SK-N-SH (cell line): Measurements from ENCODE around the gene OCA2. TPM values are rescaled to one million over a fixed set of nuclear protein-coding genes. Genes with fewer than 3 reads are reported as not detected.

Source experiments
- CTCF ChIA-PET: fragments of 300-600, 350-600 bp; formaldehyde crosslinking; extraction: SDS; loops from one replicate; lab custom pipeline; 2021; lab: Yijun Ruan, JAX
- POLR2A ChIA-PET: fragments of 350-600 bp; sonication (Branson Sonifier 250); formaldehyde crosslinking; extraction: SDS; loops from one replicate; lab custom pipeline; 2020; ENCODE audit warnings: antibody characterized with exemption, inconsistent platforms; lab: Yijun Ruan, JAX
- DNase-seq: peaks from one replicate; pipeline ENCODE4 v3.0.0; 2012
- H2AFZ ChIP-seq: fragments of 200-600 bp; sonication (generic); 2 replicates; pipeline ENCODE4 v1.8.1; 2016; ENCODE audit warnings: antibody characterized with exemption, mild to moderate bottlenecking, low read depth
- H3F3A ChIP-seq: fragments of 200-600 bp; sonication (generic); replicated peaks from 2 replicates; pipeline ENCODE3; 2016; ENCODE audit warnings: antibody characterized with exemption, mild to moderate bottlenecking; ENCODE audit not compliant: insufficient read depth
- H3K27ac ChIP-seq, 2 experiments: fragments of 200-500 bp in 1 of 2; fragments of 200-600 bp in 1 of 2; sonication (Bioruptor generic) in 1 of 2; sonication (generic), shearing (Covaris generic) in 1 of 2; 2 replicates each; pipeline versions ENCODE4 v1.5.1 to v1.6.1; 2014 to 2016; ENCODE audit warnings: low read depth in 2 of 2, inconsistent platforms in 1 of 2, low read length in 1 of 2, mild to moderate bottlenecking in 1 of 2, mixed read lengths in 1 of 2
- H3K27me3 ChIP-seq: fragments of 200-600 bp; sonication (generic), shearing (Covaris generic); 2 replicates; pipeline ENCODE4 v1.6.1; 2016; ENCODE audit warnings: mixed run types; ENCODE audit not compliant: insufficient read depth
- H3K36me3 ChIP-seq, 2 experiments: fragments of 200-500 bp in 1 of 2; fragments of 200-600 bp in 1 of 2; sonication (Bioruptor generic) in 1 of 2; sonication (generic) in 1 of 2; replicated peaks in 1 of 2; 2 replicates each; pipeline versions ENCODE3 to v1.5.1; 2014 to 2016; ENCODE audit warnings: low read length in 1 of 2, mild to moderate bottlenecking in 1 of 2; ENCODE audit not compliant: insufficient read depth in 2 of 2, control insufficient read depth in 1 of 2
- H3K4me1 ChIP-seq, 2 experiments: fragments of 200-500 bp in 1 of 2; fragments of 200-600 bp in 1 of 2; sonication (Bioruptor generic) in 1 of 2; sonication (generic), shearing (Covaris generic) in 1 of 2; 2 replicates each; pipeline versions ENCODE4 v1.5.1 to v1.6.1; 2014 to 2016; ENCODE audit warnings: low read depth in 1 of 2, low read length in 1 of 2, mixed run types in 1 of 2; ENCODE audit not compliant: insufficient read depth in 2 of 2, control insufficient read depth in 1 of 2
- H3K4me2 ChIP-seq: fragments of 200-600 bp; sonication (generic), shearing (Covaris generic); 2 replicates; pipeline ENCODE4 v1.6.1; 2017; ENCODE audit warnings: mixed run types
- H3K4me3 ChIP-seq, 2 experiments: fragments of 200-500 bp in 1 of 2; fragments of 200-600 bp in 1 of 2; sonication (Bioruptor generic) in 1 of 2; sonication (generic), shearing (Covaris generic) in 1 of 2; 2 replicates each; pipeline versions ENCODE4 v1.5.1 to v1.8.1; 2014 to 2016; ENCODE audit warnings: low read depth in 2 of 2, inconsistent platforms in 1 of 2, low read length in 1 of 2, mild to moderate bottlenecking in 1 of 2, mixed read lengths in 1 of 2, moderate library complexity in 1 of 2
- H3K79me2 ChIP-seq: fragments of 200-600 bp; sonication (generic); 2 replicates; pipeline ENCODE4 v1.8.1; 2017; ENCODE audit warnings: mild to moderate bottlenecking; ENCODE audit not compliant: insufficient read depth
- H3K9ac ChIP-seq: fragments of 200-600 bp; sonication (generic); 2 replicates; pipeline ENCODE4 v1.6.1; 2017; ENCODE audit warnings: mixed run types
- H3K9me2 ChIP-seq: fragments of 200-600 bp; sonication (generic); 2 replicates; pipeline ENCODE4 v1.6.1; 2017; ENCODE audit warnings: mixed run types
- H3K9me3 ChIP-seq: fragments of 200-600 bp; sonication (generic); 2 replicates; pipeline ENCODE4 v1.6.1; 2017; ENCODE audit warnings: mixed run types, mild to moderate bottlenecking, moderate library complexity
- H4K20me1 ChIP-seq: fragments of 200-600 bp; sonication (generic); 2 replicates; pipeline ENCODE4 v1.6.1; 2017; ENCODE audit warnings: mild to moderate bottlenecking, mixed run types; ENCODE audit not compliant: insufficient read depth
- CHD2 ChIP-seq: fragments of 150-350 bp; IDR thresholded peaks from 2 replicates; pipeline ENCODE4 v1.6.1; 2018; ENCODE audit warnings: low read length; ENCODE audit not compliant: partially characterized antibody
- EZH2phosphoT487 ChIP-seq: fragments of 200-600 bp; sonication (generic); IDR thresholded peaks from 2 replicates; pipeline ENCODE4 v1.6.1; 2017; ENCODE audit warnings: low read depth, mixed run types, mild to moderate bottlenecking, antibody characterized with exemption, moderate library complexity, borderline replicate concordance
- JUND ChIP-seq: IDR thresholded peaks from 2 replicates; pipeline ENCODE4 v1.4.0; 2012
- MEF2A ChIP-seq: IDR thresholded peaks from 2 replicates; pipeline ENCODE4 v1.4.0; 2012; ENCODE audit warnings: low read depth, borderline replicate concordance
- MXI1 ChIP-seq: IDR thresholded peaks from 2 replicates; pipeline ENCODE4 v1.6.1; 2012; ENCODE audit warnings: mild to moderate bottlenecking, low read depth, low read length, improper control_type of control experiment
- NFIC ChIP-seq: IDR thresholded peaks from 2 replicates; pipeline ENCODE4 v1.4.0; 2012; ENCODE audit warnings: borderline replicate concordance
- NRF1 ChIP-seq: IDR thresholded peaks from 2 replicates; pipeline ENCODE4 v1.6.1; 2012; ENCODE audit warnings: low read depth, mild to moderate bottlenecking, low read length
- POLR2AphosphoS5 ChIP-seq: IDR thresholded peaks from 2 replicates; pipeline ENCODE4 v1.6.1; 2012; ENCODE audit warnings: low read depth, low read length
- YY1 ChIP-seq: IDR thresholded peaks from 2 replicates; pipeline ENCODE4 v1.4.0; 2012; ENCODE audit warnings: low read depth, mild to moderate bottlenecking
- WGBS: methylation state at CpG from one replicate; pipeline ENCODE4 v1.1.6; 2017; ENCODE audit warnings: low lambda C conversion rate; 5-methylcytosine and 5-hydroxymethylcytosine counted together
- polyA plus RNA-seq, 3 experiments: library from polyadenylated mRNA; depleted of rRNA; stranded (reverse); fragments of >200 nt; gene quantifications; 2 replicates each; pipeline ENCODE4 v1.2.3, GENCODE V29; 2012
- TF ChIP-seq, protein P1 (sequence below): fragments of 150-350 bp; IDR thresholded peaks from 2 replicates; pipeline ENCODE4 v1.6.1; 2016; ENCODE audit warnings: mild to moderate bottlenecking, low read depth, low read length
- TF ChIP-seq, protein P2 (sequence below): IDR thresholded peaks from 2 replicates; pipeline ENCODE4 v1.6.1; 2012; ENCODE audit warnings: mild to moderate bottlenecking, low read depth, low read length, moderate library complexity
- TF ChIP-seq, protein P3 (sequence below): IDR thresholded peaks from 2 replicates; pipeline ENCODE4 v1.4.0; 2012; ENCODE audit warnings: low read depth, borderline replicate concordance
- TF ChIP-seq, protein P4 (sequence below): IDR thresholded peaks from 2 replicates; pipeline ENCODE4; 2012

The OCA2 gene
- polyA plus RNA-seq, 1 of the 3 experiments (the other 2 are of a cell fraction) = 0.16 TPM

DNA sequence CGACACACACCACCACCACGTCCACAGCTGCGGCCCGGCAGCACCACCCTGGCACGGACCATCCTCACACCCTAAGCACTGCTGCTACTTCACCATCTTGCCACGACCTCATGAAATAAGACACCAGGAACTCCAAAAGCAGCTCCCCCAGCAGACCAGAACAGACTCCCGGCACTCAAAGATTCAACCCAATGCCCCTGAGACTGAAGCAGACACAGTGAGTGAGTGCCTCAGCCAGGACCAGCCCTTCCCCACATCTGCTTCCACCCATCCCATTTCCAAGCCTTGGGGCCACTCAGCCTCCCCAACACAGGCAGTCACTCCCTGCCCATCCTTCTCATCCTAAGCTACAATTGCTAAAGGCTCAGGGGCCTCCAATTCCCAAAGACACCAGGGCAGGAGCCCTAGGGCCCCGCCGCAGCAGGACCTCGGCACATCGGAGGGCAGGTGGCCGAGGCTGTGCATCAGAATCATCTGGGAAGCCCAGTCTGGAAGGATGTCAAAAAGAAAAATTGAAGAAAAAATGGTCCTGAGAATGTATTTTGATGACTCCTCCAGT, 18.4 kb upstream of the OCA2 start:
- 95% methylated on average over 12 of the region's 12 CpGs for WGBS
- ChIA-PET POLR2A (no interaction called here), CTCF (interaction anchor here (1.0 to 2.3 kb wide), 7 partner anchors 8 to 1226 kb away, joined by 3 to 15 read pairs (median 3); partner anchors contain the start of gene OCA2)
- peaks cover 17 to 62% of the 10 kb centered on the region in 2 experiments for H3K36me3 ChIP-seq
- H4K20me1 ChIP-seq = no peaks in the 10 kb centered on the region
- H3K9me2 ChIP-seq = no peaks in the 10 kb centered on the region
- H3K79me2 ChIP-seq = no peaks in the 10 kb centered on the region
- no peak for DNase-seq
- H3K4me1 ChIP-seq = no peaks in the 10 kb centered on the region
- H3K9ac ChIP-seq = no peak overlapping the region
- no peak overlapping the region for H2AFZ ChIP-seq
- no peaks in the 10 kb centered on the region for H3K9me3 ChIP-seq
- no peak overlapping the region for H3K27ac ChIP-seq
- no peaks in the 10 kb centered on the region for H3K27me3 ChIP-seq
- H3K4me3 ChIP-seq = no peak overlapping the region
- no peaks in the 10 kb centered on the region for H3F3A ChIP-seq
- TF ChIP-seq, protein P1, sequence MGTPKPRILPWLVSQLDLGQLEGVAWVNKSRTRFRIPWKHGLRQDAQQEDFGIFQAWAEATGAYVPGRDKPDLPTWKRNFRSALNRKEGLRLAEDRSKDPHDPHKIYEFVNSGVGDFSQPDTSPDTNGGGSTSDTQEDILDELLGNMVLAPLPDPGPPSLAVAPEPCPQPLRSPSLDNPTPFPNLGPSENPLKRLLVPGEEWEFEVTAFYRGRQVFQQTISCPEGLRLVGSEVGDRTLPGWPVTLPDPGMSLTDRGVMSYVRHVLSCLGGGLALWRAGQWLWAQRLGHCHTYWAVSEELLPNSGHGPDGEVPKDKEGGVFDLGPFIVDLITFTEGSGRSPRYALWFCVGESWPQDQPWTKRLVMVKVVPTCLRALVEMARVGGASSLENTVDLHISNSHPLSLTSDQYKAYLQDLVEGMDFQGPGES = no peak
- TF ChIP-seq MXI1 (no peak), POLR2AphosphoS5 (no peak), MEF2A (no peak), JUND (no peak), NRF1 (no peak), CHD2 (no peak), EZH2phosphoT487 (no peak), NFIC (no peak), YY1 (no peak)
- TF ChIP-seq, protein P2, sequence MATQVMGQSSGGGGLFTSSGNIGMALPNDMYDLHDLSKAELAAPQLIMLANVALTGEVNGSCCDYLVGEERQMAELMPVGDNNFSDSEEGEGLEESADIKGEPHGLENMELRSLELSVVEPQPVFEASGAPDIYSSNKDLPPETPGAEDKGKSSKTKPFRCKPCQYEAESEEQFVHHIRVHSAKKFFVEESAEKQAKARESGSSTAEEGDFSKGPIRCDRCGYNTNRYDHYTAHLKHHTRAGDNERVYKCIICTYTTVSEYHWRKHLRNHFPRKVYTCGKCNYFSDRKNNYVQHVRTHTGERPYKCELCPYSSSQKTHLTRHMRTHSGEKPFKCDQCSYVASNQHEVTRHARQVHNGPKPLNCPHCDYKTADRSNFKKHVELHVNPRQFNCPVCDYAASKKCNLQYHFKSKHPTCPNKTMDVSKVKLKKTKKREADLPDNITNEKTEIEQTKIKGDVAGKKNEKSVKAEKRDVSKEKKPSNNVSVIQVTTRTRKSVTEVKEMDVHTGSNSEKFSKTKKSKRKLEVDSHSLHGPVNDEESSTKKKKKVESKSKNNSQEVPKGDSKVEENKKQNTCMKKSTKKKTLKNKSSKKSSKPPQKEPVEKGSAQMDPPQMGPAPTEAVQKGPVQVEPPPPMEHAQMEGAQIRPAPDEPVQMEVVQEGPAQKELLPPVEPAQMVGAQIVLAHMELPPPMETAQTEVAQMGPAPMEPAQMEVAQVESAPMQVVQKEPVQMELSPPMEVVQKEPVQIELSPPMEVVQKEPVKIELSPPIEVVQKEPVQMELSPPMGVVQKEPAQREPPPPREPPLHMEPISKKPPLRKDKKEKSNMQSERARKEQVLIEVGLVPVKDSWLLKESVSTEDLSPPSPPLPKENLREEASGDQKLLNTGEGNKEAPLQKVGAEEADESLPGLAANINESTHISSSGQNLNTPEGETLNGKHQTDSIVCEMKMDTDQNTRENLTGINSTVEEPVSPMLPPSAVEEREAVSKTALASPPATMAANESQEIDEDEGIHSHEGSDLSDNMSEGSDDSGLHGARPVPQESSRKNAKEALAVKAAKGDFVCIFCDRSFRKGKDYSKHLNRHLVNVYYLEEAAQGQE = no peak
- TF ChIP-seq, protein P3, sequence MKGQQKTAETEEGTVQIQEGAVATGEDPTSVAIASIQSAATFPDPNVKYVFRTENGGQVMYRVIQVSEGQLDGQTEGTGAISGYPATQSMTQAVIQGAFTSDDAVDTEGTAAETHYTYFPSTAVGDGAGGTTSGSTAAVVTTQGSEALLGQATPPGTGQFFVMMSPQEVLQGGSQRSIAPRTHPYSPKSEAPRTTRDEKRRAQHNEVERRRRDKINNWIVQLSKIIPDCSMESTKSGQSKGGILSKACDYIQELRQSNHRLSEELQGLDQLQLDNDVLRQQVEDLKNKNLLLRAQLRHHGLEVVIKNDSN = no peak
- TF ChIP-seq, protein P4, sequence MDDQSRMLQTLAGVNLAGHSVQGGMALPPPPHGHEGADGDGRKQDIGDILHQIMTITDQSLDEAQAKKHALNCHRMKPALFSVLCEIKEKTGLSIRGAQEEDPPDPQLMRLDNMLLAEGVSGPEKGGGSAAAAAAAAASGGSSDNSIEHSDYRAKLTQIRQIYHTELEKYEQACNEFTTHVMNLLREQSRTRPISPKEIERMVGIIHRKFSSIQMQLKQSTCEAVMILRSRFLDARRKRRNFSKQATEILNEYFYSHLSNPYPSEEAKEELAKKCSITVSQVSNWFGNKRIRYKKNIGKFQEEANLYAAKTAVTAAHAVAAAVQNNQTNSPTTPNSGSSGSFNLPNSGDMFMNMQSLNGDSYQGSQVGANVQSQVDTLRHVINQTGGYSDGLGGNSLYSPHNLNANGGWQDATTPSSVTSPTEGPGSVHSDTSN = no peak
- H3K4me2 ChIP-seq = no peak overlapping the region
